ENCODE data around the gene NCKAP5.

- TF ChIP-seq EZH2 (IDR thresholded peaks at IDR 0.05; ENCODE audit: low read length, unreplicated experiment) (no peak), CTCF (conservative IDR thresholded peaks at IDR 0.05; ENCODE audit: low read depth, low read length) (no peak), EZH2phosphoT487 (IDR thresholded peaks at IDR 0.05; ENCODE audit: borderline replicate concordance, low read length) (no peak)
Observed at GRCh38 chr2:133457861-133458260, 110.4 kb downstream of the NCKAP5 start.

Measured in PC-3 (cell line).